Activated CD4-positive, CD25-positive, alpha-beta regulatory T cell treated with anti-CD3 and anti-CD28 coated beads, Interleukin-2, amount 50 U/mL, for 16 hours (primary cell): ENCODE data around the gene LIM2.

Experiments used
- DNase-seq: peaks from one replicate; pipeline ENCODE4 v3.0.0-alpha.2; 2020; ENCODE audit warnings: low read depth, low spot score

Gene LIM2

DNA sequence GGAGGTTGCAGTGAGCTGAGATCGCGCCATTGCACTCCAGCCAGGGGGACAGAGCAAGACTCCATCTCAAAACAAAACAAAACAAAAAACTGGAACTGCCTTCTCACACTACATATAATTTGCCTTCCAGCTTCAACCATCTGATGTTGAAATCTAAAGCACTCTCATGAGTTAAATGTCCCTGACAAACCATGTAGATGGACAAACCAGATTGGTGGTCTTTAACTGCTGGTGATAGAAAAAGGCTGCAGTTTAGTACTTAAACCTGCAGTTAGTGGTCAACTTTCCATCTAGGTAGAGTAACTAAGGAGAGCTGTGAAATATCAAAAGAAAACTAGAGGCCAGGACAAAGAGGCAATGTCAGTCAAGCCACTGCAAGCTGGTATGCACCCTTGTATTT is 8.4 kb upstream of the LIM2 start:
- no peak for DNase-seq

GRCh38 chr19:51394050-51394836 is 6.5 kb upstream of the LIM2 start:
- peak; percentile 83 for DNase-seq

- no peak for DNase-seq
Measured at GRCh38 chr19:51392701-51393100, 4.9 kb upstream of the LIM2 start.

DNA sequence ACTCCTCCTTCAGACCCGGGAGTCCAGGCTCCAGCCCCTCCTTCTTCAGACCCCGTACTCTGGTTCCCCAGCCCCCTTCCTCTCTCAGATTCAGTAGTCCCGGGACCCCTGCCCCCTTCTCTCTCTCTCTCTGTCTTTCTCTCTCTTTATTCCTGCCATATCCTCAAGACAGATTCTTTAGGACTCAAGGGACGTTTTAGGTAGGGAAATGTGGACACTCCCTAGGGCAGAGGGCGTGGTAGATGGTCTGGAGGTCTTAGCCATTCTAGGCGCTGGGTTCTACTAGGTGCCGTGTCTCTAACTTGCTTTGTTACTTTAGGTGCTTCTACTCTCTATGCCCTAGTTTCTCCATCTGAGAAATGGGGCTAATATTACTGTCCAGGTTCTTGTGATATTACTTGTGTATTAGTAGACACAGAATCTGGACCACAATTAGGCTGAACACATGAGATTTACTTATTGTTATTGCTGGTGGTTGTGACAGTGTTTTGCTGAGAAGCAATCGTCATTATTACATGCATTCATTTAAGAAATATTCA is 3.4 kb upstream of the LIM2 start:
- DNase-seq: no peak

- DNase-seq: no peak
Measured at GRCh38 chr19:51389143-51389542, 1.4 kb upstream of the LIM2 start.

DNA sequence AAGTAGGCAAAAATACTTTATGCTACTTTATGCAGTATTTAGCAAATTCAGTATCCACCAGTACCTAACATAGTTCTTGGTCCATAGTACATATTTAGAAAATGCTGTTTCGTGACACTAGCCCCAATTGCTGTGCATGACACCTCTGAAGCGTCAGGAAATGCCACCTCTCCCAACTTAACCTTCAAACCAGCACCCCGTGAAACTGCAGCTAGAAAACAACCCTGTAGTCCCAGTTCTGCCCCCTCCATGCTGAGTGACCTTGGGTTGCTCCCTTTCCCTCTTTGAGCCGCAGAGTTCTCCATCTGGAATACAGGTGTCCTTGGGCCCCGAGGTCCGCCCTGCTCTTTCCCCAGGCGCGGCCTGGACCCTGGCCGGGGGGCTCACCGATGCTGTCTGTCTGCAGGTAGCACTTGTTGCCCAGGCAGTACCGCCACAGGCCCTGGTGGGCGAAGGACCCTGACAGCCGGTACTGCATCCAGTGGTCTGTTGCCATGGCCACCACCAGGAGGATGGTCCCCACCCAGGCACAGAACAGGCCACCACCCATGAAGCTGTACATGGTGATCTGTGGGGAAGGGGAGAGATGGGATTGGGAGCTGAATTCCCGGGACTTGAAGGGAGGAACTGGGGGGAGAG is 773 bp downstream of the LIM2 start:
- no peak for DNase-seq

DNA sequence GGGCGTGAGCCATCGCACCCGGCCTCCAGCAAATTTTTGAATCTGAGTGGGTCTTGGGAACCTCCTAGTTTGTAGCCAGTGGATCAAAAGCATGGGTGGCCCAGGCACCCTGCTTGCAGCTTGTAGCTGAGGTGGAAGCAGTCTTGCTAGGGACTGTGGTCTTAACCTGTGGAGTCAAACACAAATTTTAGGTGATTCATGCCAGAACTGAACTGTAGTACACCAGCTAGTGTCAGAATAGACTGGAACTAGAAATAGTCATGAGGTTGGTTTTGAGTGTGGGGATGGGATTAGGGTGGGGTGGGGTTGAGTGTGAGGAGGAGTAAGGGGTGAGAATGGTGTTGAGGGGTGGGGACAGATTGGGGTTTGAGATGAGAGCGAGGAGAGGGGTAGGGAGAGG is 5.8 kb downstream of the LIM2 start:
- no peak for DNase-seq

DNA sequence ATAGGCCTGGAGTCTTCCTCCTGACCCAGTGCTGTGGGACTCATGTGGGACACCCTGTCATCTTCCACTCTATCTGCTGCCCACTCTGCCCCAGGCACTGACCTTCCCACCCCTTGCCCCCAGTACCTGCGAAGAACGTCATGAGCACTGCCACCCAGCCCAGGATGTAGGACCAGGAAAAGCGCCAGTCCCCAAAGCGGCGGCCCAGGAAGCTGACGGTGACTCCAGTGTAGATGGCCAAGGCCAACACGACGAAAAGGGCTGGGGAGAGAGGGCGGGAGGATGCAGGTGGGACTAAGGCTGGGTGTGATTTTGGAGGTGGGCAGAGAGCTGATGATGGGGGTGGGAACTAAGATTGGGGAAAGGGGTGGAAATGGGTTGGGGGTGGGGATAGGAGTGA is 7.4 kb downstream of the LIM2 start:
- DNase-seq: no peak

DNA sequence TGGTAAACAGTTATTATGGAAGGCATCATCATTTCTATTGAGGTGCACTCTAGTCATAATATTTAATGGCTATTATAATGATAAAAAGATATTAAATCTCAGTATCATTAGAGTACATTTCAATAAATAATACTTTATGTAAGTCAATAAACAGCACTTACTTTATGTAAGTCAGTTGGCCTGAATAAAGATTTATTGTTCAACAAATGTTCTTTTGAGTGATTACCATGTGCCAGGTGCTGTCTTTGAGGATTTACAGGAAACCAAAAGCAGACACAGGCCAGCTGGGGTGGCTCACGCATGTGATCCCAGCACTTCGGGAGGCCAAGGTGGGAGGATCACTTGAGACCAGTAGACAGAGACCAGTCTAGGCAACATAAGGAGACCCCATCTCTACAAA is 10.4 kb downstream of the LIM2 start:
- no peak for DNase-seq

- no peak for DNase-seq
Measured at GRCh38 chr19:51375504-51376221, 12.1 kb downstream of the LIM2 start.

DNA sequence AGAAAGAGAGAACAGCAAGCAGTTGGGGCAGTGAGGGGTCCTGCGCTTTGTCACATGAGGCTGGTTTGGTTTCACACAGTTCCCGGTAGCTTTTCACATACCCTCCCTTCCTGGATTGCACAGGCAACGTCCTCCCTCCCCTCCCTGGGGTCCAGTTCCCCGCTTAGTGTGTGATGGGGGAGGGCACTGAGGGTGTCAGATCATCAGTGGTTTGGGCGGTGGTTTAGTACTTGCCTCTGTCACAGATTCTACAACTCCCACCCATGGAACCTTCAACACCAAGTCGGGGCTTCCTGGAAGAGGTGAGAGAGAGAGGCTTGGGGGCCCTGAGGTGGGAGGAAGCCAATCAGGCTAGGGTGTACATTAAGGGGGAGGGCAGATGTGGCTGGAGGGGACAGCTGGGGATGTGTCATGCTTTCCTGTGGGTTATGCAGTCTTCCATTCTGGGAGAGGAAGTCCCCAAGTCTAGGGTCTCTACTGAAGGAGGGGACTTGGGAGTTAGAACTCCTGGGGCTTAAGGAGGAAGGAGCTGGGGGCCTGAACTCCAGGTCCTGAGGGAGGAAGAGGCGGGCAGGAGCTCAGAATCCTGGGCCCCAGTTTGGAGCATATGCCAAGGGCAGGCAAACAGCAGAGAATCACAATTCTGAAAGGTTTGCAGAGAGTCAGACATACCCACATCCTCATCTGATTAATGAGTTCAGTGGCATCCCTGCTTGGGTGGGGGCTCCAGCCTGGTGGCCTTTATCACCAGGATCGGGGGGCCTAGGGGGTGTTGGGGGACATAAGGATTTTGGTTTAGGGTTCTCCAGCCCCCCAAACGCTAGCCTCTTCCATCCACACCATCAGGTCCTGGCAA is 14.9 kb downstream of the LIM2 start, which contains the start of gene NKG7:
NKG7 (minus strand) TSS at position 6 of the 856 bp plus-strand sequence. CDS start 119 bp downstream, outside the sequence.
- DNase-seq: no peak

GRCh38 chr19:51372021-51372648 is 15.6 kb downstream of the LIM2 start:
- DNase-seq: no peak

DNA sequence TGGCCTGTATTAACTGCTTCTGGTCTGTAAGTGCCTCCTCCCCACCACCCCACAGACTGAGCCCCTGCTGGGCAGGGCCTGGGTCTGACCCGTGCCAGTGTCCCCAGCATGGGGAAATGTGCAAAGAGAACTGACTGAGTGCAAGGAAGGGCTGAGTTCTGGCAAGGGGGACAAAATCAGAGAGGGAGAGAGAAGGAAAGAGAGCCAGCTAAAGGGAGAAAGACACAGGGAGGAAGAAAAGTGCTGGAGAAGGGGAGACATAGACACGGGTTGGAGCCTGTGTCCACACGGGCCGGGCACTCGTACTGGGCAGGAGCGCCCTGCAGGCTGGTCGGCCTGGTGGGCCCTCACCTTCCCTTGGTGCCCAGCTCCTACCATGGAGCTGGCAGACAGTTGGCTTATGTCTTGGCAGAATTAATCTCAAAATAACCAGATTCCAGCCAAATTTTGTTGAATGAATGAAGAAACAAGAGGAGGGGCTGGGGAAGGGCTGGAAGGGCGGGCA is 16.5 kb downstream of the LIM2 start:
- no peak for DNase-seq

- no peak for DNase-seq
Measured at GRCh38 chr19:51370230-51370629, 17.5 kb downstream of the LIM2 start.

DNA sequence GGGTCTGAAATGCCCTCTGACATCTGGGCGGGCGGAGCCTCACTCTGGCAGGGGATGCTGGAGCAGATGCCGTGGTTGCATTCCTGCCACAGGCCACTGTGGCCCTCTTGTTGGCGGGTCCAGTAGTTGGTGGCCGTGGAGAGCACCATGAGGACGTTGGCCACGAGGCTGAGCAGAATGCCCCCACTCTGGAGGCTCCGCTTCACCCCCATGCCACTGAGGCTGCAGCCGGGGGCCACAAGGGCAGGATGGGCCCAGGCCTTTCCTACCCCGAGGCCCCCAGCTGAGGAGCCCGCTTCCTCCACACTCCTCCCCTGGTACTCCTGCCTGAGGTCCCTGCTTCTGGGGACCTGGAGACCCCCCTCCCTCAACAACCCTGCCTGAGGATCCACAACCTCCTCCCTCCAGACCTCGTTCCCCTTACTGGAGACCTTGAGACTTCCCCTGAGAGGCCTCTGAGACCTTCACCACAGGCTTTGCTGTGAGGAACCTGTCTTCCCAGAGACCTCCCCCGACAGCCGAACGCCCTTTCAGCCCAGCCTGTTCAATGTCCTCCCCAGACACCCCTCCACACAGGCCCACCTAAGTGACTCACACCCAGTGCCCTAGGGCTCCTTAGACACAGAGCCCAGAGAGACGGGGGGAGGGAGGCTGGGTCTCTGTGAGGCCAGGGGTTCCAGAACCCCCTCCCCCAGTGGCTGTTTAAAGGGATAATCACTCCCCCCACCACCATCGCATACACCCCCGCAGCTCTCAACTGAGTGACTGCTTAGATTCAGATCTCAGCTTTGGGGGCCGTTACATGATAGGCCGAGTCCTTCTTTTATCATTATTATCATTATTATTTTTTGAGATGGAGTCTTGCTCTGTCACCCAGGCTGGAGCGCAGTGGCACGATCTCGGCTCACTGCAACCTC is 19.1 kb downstream of the LIM2 start, which contains the start of gene CLDND2:
CLDND2 (minus strand) TSS at position 638 of the 917 bp plus-strand sequence; CDS start at position 212, 426 bp downstream.
- no peak for DNase-seq

DNA sequence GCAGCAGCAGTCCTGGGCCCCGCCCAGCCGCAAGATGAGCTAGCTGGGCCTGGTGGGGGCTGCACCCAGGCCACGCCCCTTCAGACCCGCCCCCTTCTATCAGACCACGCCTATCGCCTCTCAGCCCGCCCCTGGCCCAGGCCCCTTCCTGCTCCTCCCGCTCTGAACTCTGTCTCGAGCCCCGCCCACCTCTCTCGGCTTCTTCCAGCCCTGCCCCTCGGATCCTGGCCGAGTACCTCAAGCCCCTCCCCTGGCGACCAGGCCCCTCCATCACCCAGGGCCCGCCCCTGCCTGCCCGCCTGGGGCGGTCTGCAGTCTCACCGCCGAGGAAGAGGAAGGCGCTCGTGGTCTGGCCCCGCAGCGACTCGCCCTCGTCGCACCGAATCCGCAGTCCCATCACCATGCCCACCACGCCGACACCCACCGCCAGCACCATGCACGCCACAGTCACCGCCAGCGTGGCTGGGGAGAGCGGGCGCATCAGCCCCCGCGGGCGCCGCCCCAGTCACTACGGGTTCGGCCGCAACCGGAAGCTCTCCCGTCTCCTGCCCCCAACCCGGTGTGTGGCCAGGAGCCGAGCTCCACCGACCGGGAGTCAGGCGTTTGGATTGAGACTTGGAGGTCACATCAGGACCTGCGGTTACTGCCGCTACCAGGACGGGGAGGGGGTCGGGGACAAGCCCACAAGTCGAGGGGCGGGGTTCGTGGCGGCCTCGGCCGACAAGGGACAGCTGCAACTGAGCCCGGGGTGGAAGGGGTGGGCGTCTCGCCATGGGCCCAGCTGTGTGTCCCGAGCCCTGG is 20.0 kb downstream of the LIM2 start:
- DNase-seq: peak; percentile 90

- no peak for DNase-seq
Measured at GRCh38 chr19:51367255-51367564, 20.6 kb downstream of the LIM2 start.

DNA sequence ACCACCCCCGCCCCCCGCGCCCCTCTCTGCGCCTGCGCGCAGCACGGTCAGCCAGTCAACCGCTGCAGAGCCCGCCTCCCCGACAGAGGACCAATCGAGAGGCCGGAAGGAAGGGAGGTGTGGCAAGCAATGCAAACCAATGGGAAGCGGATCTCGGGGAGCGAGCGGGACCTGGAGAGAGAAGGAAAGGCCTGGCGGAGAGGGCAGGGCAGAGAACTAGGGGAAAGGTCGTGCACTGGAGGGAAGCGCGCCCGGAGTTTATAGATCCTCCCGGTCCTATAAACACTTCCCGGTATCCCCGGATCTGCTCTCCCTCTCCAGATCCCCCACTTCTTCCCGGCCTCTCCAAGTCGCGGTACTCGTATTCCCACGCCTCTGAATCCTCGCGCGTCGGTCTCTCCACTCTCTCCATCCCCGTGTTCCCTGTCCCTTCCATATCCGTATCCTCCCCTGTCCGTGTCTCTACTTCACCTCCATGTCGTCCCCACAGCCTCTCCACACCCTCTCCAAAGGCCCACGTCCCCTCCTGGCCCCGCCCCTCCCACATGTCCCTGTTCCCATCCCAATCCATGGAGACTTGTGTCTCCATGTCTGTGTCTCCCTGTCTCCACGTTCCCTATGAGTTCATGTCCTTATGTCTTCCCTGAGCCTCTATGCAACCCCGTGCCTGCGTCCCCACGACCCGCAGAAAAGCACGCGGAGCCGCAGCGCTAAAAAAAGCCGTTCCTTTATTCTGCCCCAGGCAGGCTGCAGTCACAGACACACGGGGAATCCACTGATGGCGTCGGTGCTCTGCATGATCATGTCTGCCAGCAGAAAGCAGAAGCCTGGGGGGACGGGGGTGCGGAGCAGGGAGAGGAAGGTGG is 21.2 kb downstream of the LIM2 start:
- peak; percentile 87 for DNase-seq
